DOHH2 (cell line): ENCODE data around the gene USP9X.

Experiments
- H3F3A ChIP-seq: fragments of 200-600 bp; sonication (generic), shearing (Covaris generic); 2 replicates; pipeline ENCODE4 v1.6.0; 2016; ENCODE audit warnings: antibody characterized with exemption, mild to moderate bottlenecking; ENCODE audit not compliant: control insufficient read depth, insufficient read depth
- H3K27ac ChIP-seq: fragments of 200-600 bp; sonication (generic); 2 replicates; pipeline ENCODE4 v1.5.1; 2014; ENCODE audit warnings: low read depth, mild to moderate bottlenecking, low read length, moderate library complexity
- H3K27me3 ChIP-seq: fragments of 200-600 bp; sonication (generic); 2 replicates; pipeline ENCODE4 v1.6.1; 2014; ENCODE audit warnings: mild to moderate bottlenecking, low read length, mixed read lengths; ENCODE audit not compliant: control insufficient read depth
- H3K36me3 ChIP-seq: fragments of 200-600 bp; sonication (generic); 2 replicates; pipeline ENCODE4 v1.6.1; 2014; ENCODE audit warnings: mild to moderate bottlenecking, low read length, moderate library complexity, mixed read lengths; ENCODE audit not compliant: control insufficient read depth
- H3K4me1 ChIP-seq: fragments of 200-600 bp; sonication (generic); 2 replicates; pipeline ENCODE4 v1.6.1; 2014; ENCODE audit warnings: mild to moderate bottlenecking, low read length, mixed read lengths; ENCODE audit not compliant: control insufficient read depth
- H3K4me2 ChIP-seq: fragments of 200-600 bp; sonication (generic); 2 replicates; pipeline ENCODE4 v1.6.0; 2014; ENCODE audit warnings: mild to moderate bottlenecking, low read length, moderate library complexity
- H3K4me3 ChIP-seq: fragments of 200-600 bp; sonication (generic); 2 replicates; pipeline ENCODE4 v1.5.1; 2014; ENCODE audit warnings: mild to moderate bottlenecking, low read length, mixed read lengths
- H3K79me2 ChIP-seq: fragments of 200-600 bp; sonication (generic); 2 replicates; pipeline ENCODE4 v1.6.1; 2014; ENCODE audit warnings: mild to moderate bottlenecking, low read length, mixed read lengths; ENCODE audit not compliant: control insufficient read depth
- H3K9me2 ChIP-seq: fragments of 200-600 bp; sonication (generic); replicated peaks from 2 replicates; pipeline ENCODE4 v1.6.1; 2014; ENCODE audit warnings: mild to moderate bottlenecking, low read length, mixed read lengths; ENCODE audit not compliant: control insufficient read depth
- H3K9me3 ChIP-seq: fragments of 200-600 bp; sonication (generic); 2 replicates; pipeline ENCODE4 v1.6.1; 2014; ENCODE audit warnings: antibody characterized with exemption, low read length, mixed read lengths; ENCODE audit not compliant: control insufficient read depth, insufficient read depth
- H4K20me1 ChIP-seq: fragments of 200-600 bp; sonication (generic); 2 replicates; pipeline ENCODE4 v1.6.0; 2014; ENCODE audit warnings: low read depth, mild to moderate bottlenecking, antibody characterized with exemption, low read length, moderate library complexity; ENCODE audit not compliant: control insufficient read depth, insufficient read depth
- CTCF ChIP-seq: fragments of 200-600 bp; sonication (generic); IDR thresholded peaks from one replicate; pipeline ENCODE4 v1.5.1; 2014; ENCODE audit warnings: antibody characterized with exemption, mild to moderate bottlenecking, low read depth, low read length; ENCODE audit not compliant: poor library complexity, severe bottlenecking
- EZH2phosphoT487 ChIP-seq: fragments of 200-600 bp; sonication (generic); IDR thresholded peaks from 2 replicates; pipeline ENCODE4 v1.6.1; 2017; ENCODE audit warnings: borderline replicate concordance, mild to moderate bottlenecking, antibody characterized with exemption, low read length, moderate library complexity, mixed read lengths

USP9X gene

GRCh38 chrX:41066969-41067368 is 18.3 kb upstream of the USP9X start:
- H3K27me3 ChIP-seq: no peaks in the 10 kb centered on the region
- no peak overlapping the region for H3K4me2 ChIP-seq
- H4K20me1 ChIP-seq: no peaks in the 10 kb centered on the region

GRCh38 chrX:41067721-41068120 is 17.5 kb upstream of the USP9X start:
- Histone ChIP-seq H4K20me1 (no peaks in the 10 kb centered on the region), H3K36me3 (no peaks in the 10 kb centered on the region), H3F3A (no peaks in the 10 kb centered on the region), H3K9me3 (no peaks in the 10 kb centered on the region), H3K9me2 (no peaks in the 10 kb centered on the region), H3K27ac (no peak overlapping the region), H3K4me2 (no peak overlapping the region), H3K4me1 (no peaks in the 10 kb centered on the region), H3K27me3 (no peaks in the 10 kb centered on the region), H3K79me2 (no peaks in the 10 kb centered on the region), H3K4me3 (no peak overlapping the region)
- TF ChIP-seq EZH2phosphoT487 (no peak), CTCF (no peak)

More at GRCh38 chrX:41066969-41067368, 18.3 kb upstream of the USP9X start:
- Histone ChIP-seq H3K4me1 (no peaks in the 10 kb centered on the region), H3F3A (no peaks in the 10 kb centered on the region), H3K9me2 (no peaks in the 10 kb centered on the region), H3K79me2 (no peaks in the 10 kb centered on the region), H3K27ac (no peak overlapping the region), H3K4me3 (no peak overlapping the region), H3K9me3 (no peaks in the 10 kb centered on the region), H3K36me3 (no peaks in the 10 kb centered on the region)
- TF ChIP-seq EZH2phosphoT487 (no peak), CTCF (no peak)

- no peak overlapping the region for H3K4me2 ChIP-seq
- no peaks in the 10 kb centered on the region for H3F3A ChIP-seq
- no peaks in the 10 kb centered on the region for H3K9me2 ChIP-seq
- H3K27me3 ChIP-seq: no peaks in the 10 kb centered on the region
- TF ChIP-seq EZH2phosphoT487 (no peak), CTCF (no peak)
- H3K36me3 ChIP-seq: no peaks in the 10 kb centered on the region
- H4K20me1 ChIP-seq: no peaks in the 10 kb centered on the region
- H3K4me1 ChIP-seq: peaks cover 16% of the 10 kb centered on the region
- no peaks in the 10 kb centered on the region for H3K9me3 ChIP-seq
- no peaks in the 10 kb centered on the region for H3K79me2 ChIP-seq
- no peak overlapping the region for H3K4me3 ChIP-seq
- H3K27ac ChIP-seq: no peak overlapping the region
Observed at GRCh38 chrX:41076742-41077141, 8.5 kb upstream of the USP9X start.

GRCh38 chrX:41081821-41082220 is 3.4 kb upstream of the USP9X start:
- H3K9me3 ChIP-seq: no peaks in the 10 kb centered on the region
- no peaks in the 10 kb centered on the region for H3K27me3 ChIP-seq
- TF ChIP-seq EZH2phosphoT487: no peak
- TF ChIP-seq CTCF: no peak
- H3K27ac ChIP-seq: no peak overlapping the region
- H3F3A ChIP-seq: no peaks in the 10 kb centered on the region
- no peaks in the 10 kb centered on the region for H3K9me2 ChIP-seq
- H3K4me1 ChIP-seq: peaks cover 39% of the 10 kb centered on the region
- no peak overlapping the region for H3K4me3 ChIP-seq
- no peak overlapping the region for H3K4me2 ChIP-seq
- no peaks in the 10 kb centered on the region for H4K20me1 ChIP-seq
- H3K79me2 ChIP-seq: peaks cover 20% of the 10 kb centered on the region
- H3K36me3 ChIP-seq: peaks cover 7% of the 10 kb centered on the region
